BE2C (cell line): ENCODE data around the gene ERCC4.

Experiments used
- DNase-seq: peaks from one replicate; pipeline ENCODE4 v3.0.0-alpha.2; 2020
- H3K27me3 ChIP-seq: fragments of 250-450 bp; sonication (Bioruptor Pico); 2 replicates; pipeline ENCODE4 v1.5.1; 2020; ENCODE audit warnings: mild to moderate bottlenecking
- H3K36me3 ChIP-seq: fragments of 250-450 bp; sonication (Bioruptor Pico); 2 replicates; pipeline ENCODE4 v1.5.1; 2020; ENCODE audit warnings: mild to moderate bottlenecking
- H3K4me1 ChIP-seq: fragments of 250-450 bp; sonication (Bioruptor Pico); 2 replicates; pipeline ENCODE4 v1.5.1; 2020
- H3K4me3 ChIP-seq: 2 replicates; pipeline ENCODE4 v1.5.1; 2011; ENCODE audit warnings: low read depth, low read length
- H3K9me3 ChIP-seq: fragments of 250-450 bp; sonication (Bioruptor Pico); 2 replicates; pipeline ENCODE4 v1.5.1; 2020
- TF ChIP-seq, protein P1 (sequence below): IDR thresholded peaks from 2 replicates; pipeline ENCODE4 v1.5.1; 2012; ENCODE audit warnings: mild to moderate bottlenecking, low read depth, low read length

ERCC4 gene

DNA sequence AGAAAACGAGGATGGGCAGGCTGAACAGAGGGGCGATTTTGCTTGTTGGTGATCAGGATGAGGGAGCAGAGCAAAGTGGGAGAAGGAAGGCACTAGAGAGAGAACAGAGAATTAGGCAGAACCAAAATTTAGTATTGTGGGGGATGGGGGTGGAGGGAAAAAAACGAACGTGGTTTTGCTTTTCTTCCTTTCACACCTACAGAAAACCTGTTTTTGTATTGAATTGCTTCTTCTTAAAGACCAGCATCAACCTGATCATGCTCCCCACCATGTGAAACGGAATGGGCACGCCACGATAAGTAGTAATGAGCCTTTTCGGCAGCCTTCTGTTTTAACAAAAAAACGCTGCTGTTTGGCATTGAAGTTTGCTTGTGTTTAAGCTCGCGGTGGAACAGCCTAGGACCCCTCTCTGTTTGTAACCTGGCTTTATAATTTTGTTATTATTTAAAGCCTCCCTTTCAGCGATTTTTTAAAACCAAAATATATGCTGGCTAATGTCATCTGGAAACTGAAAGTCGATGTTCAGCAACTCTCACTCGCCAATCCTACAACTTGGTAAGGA lies 36.8 kb downstream of the ERCC4 start:
- H3K27me3 ChIP-seq, result no peaks in the 10 kb centered on the region
- TF ChIP-seq, protein P1, sequence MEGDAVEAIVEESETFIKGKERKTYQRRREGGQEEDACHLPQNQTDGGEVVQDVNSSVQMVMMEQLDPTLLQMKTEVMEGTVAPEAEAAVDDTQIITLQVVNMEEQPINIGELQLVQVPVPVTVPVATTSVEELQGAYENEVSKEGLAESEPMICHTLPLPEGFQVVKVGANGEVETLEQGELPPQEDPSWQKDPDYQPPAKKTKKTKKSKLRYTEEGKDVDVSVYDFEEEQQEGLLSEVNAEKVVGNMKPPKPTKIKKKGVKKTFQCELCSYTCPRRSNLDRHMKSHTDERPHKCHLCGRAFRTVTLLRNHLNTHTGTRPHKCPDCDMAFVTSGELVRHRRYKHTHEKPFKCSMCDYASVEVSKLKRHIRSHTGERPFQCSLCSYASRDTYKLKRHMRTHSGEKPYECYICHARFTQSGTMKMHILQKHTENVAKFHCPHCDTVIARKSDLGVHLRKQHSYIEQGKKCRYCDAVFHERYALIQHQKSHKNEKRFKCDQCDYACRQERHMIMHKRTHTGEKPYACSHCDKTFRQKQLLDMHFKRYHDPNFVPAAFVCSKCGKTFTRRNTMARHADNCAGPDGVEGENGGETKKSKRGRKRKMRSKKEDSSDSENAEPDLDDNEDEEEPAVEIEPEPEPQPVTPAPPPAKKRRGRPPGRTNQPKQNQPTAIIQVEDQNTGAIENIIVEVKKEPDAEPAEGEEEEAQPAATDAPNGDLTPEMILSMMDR, result no peak
- H3K36me3 ChIP-seq, result no peaks in the 10 kb centered on the region
- no peak for DNase-seq
- peaks cover 14% of the 10 kb centered on the region for H3K4me1 ChIP-seq
- H3K9me3 ChIP-seq, result no peaks in the 10 kb centered on the region
- peak overlapping the region; percentile 39; the same call in 1 of the 2 replicates for H3K4me3 ChIP-seq

- TF ChIP-seq, protein P1, result no peak
- DNase-seq, result peak; percentile 71
- H3K4me1 ChIP-seq, result peaks cover 11% of the 10 kb centered on the region
- H3K9me3 ChIP-seq, result no peaks in the 10 kb centered on the region
- no peaks in the 10 kb centered on the region for H3K36me3 ChIP-seq
- no peaks in the 10 kb centered on the region for H3K27me3 ChIP-seq
- peak overlapping the region; percentile 39 for H3K4me3 ChIP-seq
Measured at GRCh38 chr16:13957197-13958078, 37.5 kb downstream of the ERCC4 start.

DNA sequence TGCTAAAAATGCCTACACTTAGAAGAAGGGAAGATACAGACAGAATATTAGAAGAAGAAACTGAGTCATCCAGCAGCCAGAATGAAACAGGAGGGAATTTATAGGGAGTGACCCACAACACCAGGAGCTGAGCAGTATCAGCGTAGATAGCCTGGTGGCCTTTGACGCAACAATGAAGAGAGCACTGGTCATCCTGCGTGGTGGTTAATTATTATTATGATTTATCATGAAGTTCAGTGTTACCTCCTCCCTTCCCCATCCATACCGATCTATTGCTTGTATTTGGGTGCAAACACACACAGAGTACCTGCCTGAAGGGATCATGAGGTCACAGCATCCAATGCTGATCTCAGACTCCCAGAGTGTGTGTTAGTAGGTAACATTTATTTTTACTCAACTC lies 38.5 kb downstream of the ERCC4 start:
- H3K4me3 ChIP-seq, result no peak overlapping the region
- H3K27me3 ChIP-seq, result no peaks in the 10 kb centered on the region
- TF ChIP-seq, protein P1, result no peak
- DNase-seq, result no peak
- H3K36me3 ChIP-seq, result no peaks in the 10 kb centered on the region
- H3K9me3 ChIP-seq, result no peaks in the 10 kb centered on the region
- H3K4me1 ChIP-seq, result peaks cover 11% of the 10 kb centered on the region

DNA sequence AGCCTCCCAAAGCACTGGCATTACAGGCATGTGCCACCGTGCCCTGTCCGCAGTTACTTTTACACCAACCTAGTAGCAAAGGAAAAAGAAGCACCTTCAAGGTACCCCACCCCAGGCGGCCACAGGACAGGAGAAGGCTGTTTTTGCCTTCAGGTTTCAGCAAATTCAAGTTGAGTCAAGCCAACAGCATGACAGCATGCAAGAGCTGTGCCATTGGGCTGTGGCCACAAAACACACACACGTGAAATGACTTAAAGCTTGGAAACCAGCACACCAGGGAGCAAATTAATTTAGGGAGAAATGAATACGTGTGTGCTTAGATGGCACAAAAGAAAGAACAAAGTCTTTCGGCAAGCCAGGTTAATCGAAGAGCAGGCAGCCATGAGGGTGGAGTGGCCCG lies 39.7 kb downstream of the ERCC4 start:
- TF ChIP-seq, protein P1, result no peak
- Histone ChIP-seq H3K4me3 (no peak overlapping the region), H3K36me3 (no peaks in the 10 kb centered on the region), H3K4me1 (peaks cover 11% of the 10 kb centered on the region), H3K27me3 (no peaks in the 10 kb centered on the region), H3K9me3 (no peaks in the 10 kb centered on the region)
- no peak for DNase-seq

DNA sequence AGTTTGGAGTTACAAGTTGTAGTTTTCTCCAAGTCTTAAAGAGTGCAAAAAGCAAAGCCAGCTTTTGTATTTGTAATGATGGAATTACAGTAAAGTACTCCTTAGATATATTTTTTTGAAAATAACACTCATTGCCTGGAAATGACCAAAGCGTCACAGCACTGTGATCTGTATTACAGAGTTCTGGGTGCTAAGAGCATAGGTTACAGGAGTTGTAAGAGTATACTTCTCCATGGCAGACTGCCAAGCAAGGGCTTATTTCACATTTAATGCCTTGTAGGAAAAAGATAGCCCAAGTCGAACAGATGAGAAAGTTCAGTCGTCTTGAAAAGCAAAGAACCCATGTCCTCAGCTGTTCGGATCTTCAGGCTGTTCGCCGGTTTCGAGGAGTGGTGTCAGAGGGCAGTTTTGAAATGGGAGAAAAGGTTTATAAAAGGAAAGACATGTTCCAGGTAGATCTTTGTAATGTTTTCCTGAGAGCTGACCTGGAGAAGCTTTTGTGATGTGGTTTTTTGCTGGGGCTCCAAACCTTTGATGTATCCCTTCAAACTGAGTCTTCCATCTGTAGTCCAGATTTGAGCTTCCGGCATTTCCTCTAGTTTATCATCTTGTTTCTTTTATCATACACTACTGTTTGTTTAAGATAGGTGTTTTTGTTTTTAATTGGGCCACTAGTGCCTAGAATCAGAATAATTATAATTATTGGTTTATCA lies 41.3 kb downstream of the ERCC4 start:
- TF ChIP-seq, protein P1, result no peak
- DNase-seq, result no peak
- Histone ChIP-seq H3K27me3 (no peaks in the 10 kb centered on the region), H3K36me3 (no peaks in the 10 kb centered on the region), H3K9me3 (no peaks in the 10 kb centered on the region), H3K4me3 (no peak overlapping the region), H3K4me1 (peaks cover 11% of the 10 kb centered on the region)

GRCh38 chr16:13962232-13962631 lies 42.3 kb downstream of the ERCC4 start:
- Histone ChIP-seq H3K9me3 (no peaks in the 10 kb centered on the region), H3K4me1 (peaks cover 4% of the 10 kb centered on the region), H3K27me3 (no peaks in the 10 kb centered on the region), H3K36me3 (no peaks in the 10 kb centered on the region), H3K4me3 (no peak overlapping the region)
- TF ChIP-seq, protein P1, result no peak
- DNase-seq, result no peak
